ENCODE results near the gene EOMES.

Gene EOMES

DNA sequence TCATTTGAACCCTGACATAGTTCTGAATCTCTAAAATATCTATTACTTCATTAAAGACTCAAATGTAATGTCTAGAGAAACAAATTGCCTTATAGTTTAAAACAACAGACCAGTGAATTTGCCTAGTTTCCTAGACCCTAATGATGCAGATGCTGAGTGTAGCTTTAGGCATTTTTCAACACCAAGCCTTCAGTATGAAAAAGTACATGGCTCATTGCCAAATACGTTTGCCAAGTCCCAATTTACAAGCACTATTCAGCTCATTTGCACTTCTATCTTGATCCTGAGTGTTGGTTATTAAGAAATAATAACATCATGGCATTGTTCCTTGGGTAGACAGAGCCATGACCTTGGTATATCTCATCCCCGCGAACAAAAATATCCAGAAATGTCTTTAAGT is 46.8 kb downstream of the EOMES start:
- Histone ChIP-seq H3K79me2 (ENCODE audit: low read length) (no peaks in the 10 kb centered on the region), H3K27ac (ENCODE audit: low read length) (no peak overlapping the region), H3K4me2 (ENCODE audit: low read length) (no peak overlapping the region), H4K20me1 (ENCODE audit: insufficient read depth, low read length) (no peaks in the 10 kb centered on the region), H3K27me3 (ENCODE audit: low read depth, low read length) (no peaks in the 10 kb centered on the region), H3K36me3 (replicated peaks; ENCODE audit: low read depth, low read length) (no peaks in the 10 kb centered on the region), H3K9ac (ENCODE audit: low read length) (no peak overlapping the region), H2AFZ (ENCODE audit: low read depth, low read length) (no peak overlapping the region), H3K4me3 (ENCODE audit: low read length) (no peak overlapping the region), H3K9me3 (ENCODE audit: insufficient read depth, low read length) (no peaks in the 10 kb centered on the region), H3K4me1 (ENCODE audit: low read length) (peaks cover 32% of the 10 kb centered on the region)
- no peak for TF ChIP-seq CTCF (IDR thresholded peaks at IDR 0.05; ENCODE audit: low read depth, low read length)
- TF ChIP-seq EZH2phosphoT487 (IDR thresholded peaks at IDR 0.05; ENCODE audit: low read depth), result no peak

DNA sequence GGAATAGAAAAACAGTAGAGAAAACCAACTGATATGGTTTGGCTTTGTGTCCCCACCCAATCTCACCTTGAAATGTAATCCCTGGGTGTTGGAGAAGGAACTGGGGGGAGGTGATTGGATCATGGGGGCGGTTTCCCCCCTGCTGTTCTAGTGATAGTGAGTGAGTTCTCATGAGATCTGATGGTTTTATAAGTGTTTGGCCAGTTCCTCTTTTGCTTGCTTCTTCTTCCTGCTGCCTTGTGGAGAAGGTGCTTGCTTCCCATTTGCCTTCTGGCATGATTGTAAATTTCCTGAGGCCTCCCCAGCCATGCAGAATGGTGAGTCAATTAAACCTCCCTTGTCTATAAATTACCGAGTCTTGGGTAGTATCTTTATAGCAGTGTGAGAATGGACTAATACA is 48.4 kb downstream of the EOMES start:
- Histone ChIP-seq H3K4me2 (ENCODE audit: low read length) (no peak overlapping the region), H3K36me3 (replicated peaks; ENCODE audit: low read depth, low read length) (no peaks in the 10 kb centered on the region), H3K79me2 (ENCODE audit: low read length) (no peaks in the 10 kb centered on the region), H2AFZ (ENCODE audit: low read depth, low read length) (no peak overlapping the region), H4K20me1 (ENCODE audit: insufficient read depth, low read length) (no peaks in the 10 kb centered on the region), H3K4me3 (ENCODE audit: low read length) (no peak overlapping the region), H3K27ac (ENCODE audit: low read length) (no peak overlapping the region), H3K4me1 (ENCODE audit: low read length) (peaks cover 45% of the 10 kb centered on the region), H3K9ac (ENCODE audit: low read length) (no peak overlapping the region), H3K27me3 (ENCODE audit: low read depth, low read length) (no peaks in the 10 kb centered on the region), H3K9me3 (ENCODE audit: insufficient read depth, low read length) (no peaks in the 10 kb centered on the region)
- no peak for TF ChIP-seq EZH2phosphoT487 (IDR thresholded peaks at IDR 0.05; ENCODE audit: low read depth)
- no peak for TF ChIP-seq CTCF (IDR thresholded peaks at IDR 0.05; ENCODE audit: low read depth, low read length)

- Histone ChIP-seq H3K79me2 (ENCODE audit: low read length) (no peaks in the 10 kb centered on the region), H3K27ac (ENCODE audit: low read length) (peak overlapping the region; percentile 74), H3K4me3 (ENCODE audit: low read length) (no peak overlapping the region), H3K36me3 (replicated peaks; ENCODE audit: low read depth, low read length) (no peaks in the 10 kb centered on the region), H3K9ac (ENCODE audit: low read length) (no peak overlapping the region), H4K20me1 (ENCODE audit: insufficient read depth, low read length) (no peaks in the 10 kb centered on the region), H3K27me3 (ENCODE audit: low read depth, low read length) (no peaks in the 10 kb centered on the region), H3K4me1 (ENCODE audit: low read length) (peaks cover 71% of the 10 kb centered on the region), H2AFZ (ENCODE audit: low read depth, low read length) (peak overlapping the region; percentile 48; the same call in 1 of the 2 replicates), H3K4me2 (ENCODE audit: low read length) (peak overlapping the region; percentile 73), H3K9me3 (ENCODE audit: insufficient read depth, low read length) (no peaks in the 10 kb centered on the region)
- TF ChIP-seq CTCF (IDR thresholded peaks at IDR 0.05; ENCODE audit: low read depth, low read length) (no peak), EZH2phosphoT487 (IDR thresholded peaks at IDR 0.05; ENCODE audit: low read depth) (no peak)
Observed at GRCh38 chr3:27671101-27671500, 51.0 kb downstream of the EOMES start.

- H3K9ac ChIP-seq (ENCODE audit: low read length), result peak overlapping the region; percentile 47
- peak overlapping the region; percentile 73 for H3K4me2 ChIP-seq (ENCODE audit: low read length)
- no peaks in the 10 kb centered on the region for H4K20me1 ChIP-seq (ENCODE audit: insufficient read depth, low read length)
- 0 out of 2 replicates have a peak overlapping the region, but pooled peaks have one; percentile 48 for H3K4me3 ChIP-seq (ENCODE audit: low read length)
- TF ChIP-seq EZH2phosphoT487 (IDR thresholded peaks at IDR 0.05; ENCODE audit: low read depth) (no peak), CTCF (IDR thresholded peaks at IDR 0.05; ENCODE audit: low read depth, low read length) (no peak)
- peak overlapping the region; percentile 48 for H2AFZ ChIP-seq (ENCODE audit: low read depth, low read length)
- H3K9me3 ChIP-seq (ENCODE audit: insufficient read depth, low read length), result no peaks in the 10 kb centered on the region
- H3K27ac ChIP-seq (ENCODE audit: low read length), result peak overlapping the region; percentile 74
- H3K79me2 ChIP-seq (ENCODE audit: low read length), result no peaks in the 10 kb centered on the region
- H3K27me3 ChIP-seq (ENCODE audit: low read depth, low read length), result no peaks in the 10 kb centered on the region
- H3K36me3 ChIP-seq (replicated peaks; ENCODE audit: low read depth, low read length), result no peaks in the 10 kb centered on the region
- peaks cover 72% of the 10 kb centered on the region for H3K4me1 ChIP-seq (ENCODE audit: low read length)
Observed at GRCh38 chr3:27670619-27671018, 51.5 kb downstream of the EOMES start.

All from OCI-LY3 (cell line).